GM12873 (cell line): Measurements from ENCODE around the gene TRAPPC5.

Experiments
- CTCF ChIP-seq: IDR thresholded peaks from 2 replicates; pipeline ENCODE4 v1.5.1; 2012; ENCODE audit warnings: low read depth, mild to moderate bottlenecking, moderate library complexity, low read length, control low read depth; ENCODE audit not compliant: insufficient read depth; ENCODE audit errors: missing control alignments

The TRAPPC5 gene

GRCh38 chr19:7637374-7638256 lies 43.0 kb upstream of the TRAPPC5 start:
- no peak for TF ChIP-seq CTCF

- TF ChIP-seq CTCF, result no peak
These were observed 41.7 kb upstream of the TRAPPC5 start for GRCh38 chr19:7638802-7639465.

GRCh38 chr19:7639863-7640348 lies 40.7 kb upstream of the TRAPPC5 start:
- no peak for TF ChIP-seq CTCF

- no peak for TF ChIP-seq CTCF
These were observed 39.8 kb upstream of the TRAPPC5 start for GRCh38 chr19:7640803-7641202.

GRCh38 chr19:7641290-7642276 lies 39.0 kb upstream of the TRAPPC5 start:
- no peak for TF ChIP-seq CTCF

GRCh38 chr19:7642295-7643030 lies 38.2 kb upstream of the TRAPPC5 start:
- TF ChIP-seq CTCF, result no peak
